Stimulated activated CD4-positive, alpha-beta T cell treated with anti-CD3 and anti-CD28 coated beads, Interleukin-4, amount 100 ng/mL, for 24 hours (primary cell): ENCODE results near the gene FAM111A.

Experiments used
- DNase-seq: peaks from one replicate; pipeline ENCODE4 v3.0.0-alpha.2; 2020

FAM111A gene

GRCh38 chr11:59181746-59182456 is 39.2 kb downstream of the FAM111A start:
- DNase-seq, result no peak

GRCh38 chr11:59182457-59183151 is 39.9 kb downstream of the FAM111A start:
- DNase-seq, result no peak

GRCh38 chr11:59183771-59184170 is 41.1 kb downstream of the FAM111A start:
- no peak for DNase-seq

- no peak for DNase-seq
Measured at GRCh38 chr11:59184691-59185339, 42.2 kb downstream of the FAM111A start.

- no peak for DNase-seq
Measured at GRCh38 chr11:59185386-59185945, 42.8 kb downstream of the FAM111A start.

GRCh38 chr11:59186130-59186594 is 43.5 kb downstream of the FAM111A start:
- peak; percentile 59 for DNase-seq

- no peak for DNase-seq
Measured at GRCh38 chr11:59187035-59187434, 44.4 kb downstream of the FAM111A start.

- no peak for DNase-seq
Measured at GRCh38 chr11:59187587-59187986, 44.9 kb downstream of the FAM111A start.

GRCh38 chr11:59188954-59189353 is 46.3 kb downstream of the FAM111A start:
- DNase-seq, result no peak

- DNase-seq, result no peak
Measured at GRCh38 chr11:59189986-59190385, 47.3 kb downstream of the FAM111A start.

GRCh38 chr11:59191095-59191494 is 48.4 kb downstream of the FAM111A start:
- DNase-seq, result no peak

GRCh38 chr11:59191890-59192289 is 49.2 kb downstream of the FAM111A start:
- DNase-seq, result no peak

- DNase-seq, result no peak
Measured at GRCh38 chr11:59192446-59193020, 49.9 kb downstream of the FAM111A start.

GRCh38 chr11:59193587-59194130 is 51.0 kb downstream of the FAM111A start:
- no peak for DNase-seq

- DNase-seq, result no peak
Measured at GRCh38 chr11:59195586-59195985, 52.9 kb downstream of the FAM111A start.

- DNase-seq, result no peak
Measured at GRCh38 chr11:59196777-59197176, 54.1 kb downstream of the FAM111A start.

- no peak for DNase-seq
Measured at GRCh38 chr11:59197991-59198390, 55.3 kb downstream of the FAM111A start.

GRCh38 chr11:59198726-59199125 is 56.1 kb downstream of the FAM111A start:
- no peak for DNase-seq

- peak; percentile 56 for DNase-seq
Measured at GRCh38 chr11:59199546-59200422, 57.1 kb downstream of the FAM111A start.

- no peak for DNase-seq
Measured at GRCh38 chr11:59200423-59200746, 57.7 kb downstream of the FAM111A start.

- no peak for DNase-seq
Measured at GRCh38 chr11:59201353-59201752, 58.7 kb downstream of the FAM111A start.
